HuH-7 (cell line): Measurements from ENCODE around the gene RPP25.

Source experiments
- DNase-seq: peaks from one replicate; pipeline ENCODE4 v3.0.0; 2011; ENCODE audit warnings: low spot score

RPP25 gene

DNA sequence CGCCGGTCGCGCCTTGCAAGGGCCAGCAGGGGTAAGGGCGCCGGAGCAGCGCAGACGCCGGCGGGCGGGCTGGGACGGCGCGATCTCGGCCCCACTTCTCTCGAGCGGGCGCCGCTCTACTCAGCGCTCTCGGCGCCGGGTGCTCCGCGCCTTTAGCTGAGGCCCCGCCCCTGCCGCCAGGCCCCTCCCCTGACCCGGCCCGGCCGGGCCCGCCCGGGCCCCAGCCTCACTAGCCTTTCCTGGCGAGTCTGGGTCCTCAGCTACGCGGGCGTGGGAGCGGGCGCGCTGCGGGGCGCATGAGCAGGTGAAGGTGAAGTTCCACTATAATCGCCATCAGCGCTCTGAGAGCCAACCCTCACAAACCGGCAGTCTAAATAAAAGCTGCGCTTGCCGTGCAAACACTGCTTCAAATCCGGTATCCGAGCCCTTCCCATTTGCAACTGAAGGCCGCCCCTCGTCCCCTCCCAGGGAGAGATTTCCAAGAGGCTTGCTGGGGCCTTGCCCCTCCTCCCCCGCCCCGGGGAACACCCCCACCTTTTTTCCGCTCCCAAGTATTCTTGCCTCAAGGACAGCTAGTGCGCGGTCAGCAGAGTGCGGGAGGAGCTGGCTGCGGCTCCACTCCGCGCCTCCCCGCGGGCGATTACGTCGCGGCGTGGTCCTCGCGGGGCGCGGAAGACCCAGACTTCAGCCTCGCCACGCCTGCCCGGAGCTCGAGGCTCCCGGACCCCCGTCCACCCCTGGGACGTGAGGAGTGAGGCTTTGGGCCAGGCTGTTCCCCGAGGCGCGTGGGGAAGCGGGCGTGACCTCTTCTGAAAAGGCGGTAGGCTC lies at the start of gene RPP25:
RPP25 (minus strand) TSS at position 125 of the 828 bp plus-strand sequence. CDS start 189 bp downstream, outside the sequence.
- peak; percentile 92 for DNase-seq

GRCh38 chr15:75002398-75002797 lies 45.8 kb upstream of the RPP25 start:
- no peak for DNase-seq

- no peak for DNase-seq
These were observed 44.7 kb upstream of the RPP25 start for GRCh38 chr15:75001310-75001709.

GRCh38 chr15:74997543-74997942 lies 41.0 kb upstream of the RPP25 start:
- DNase-seq = no peak

DNA sequence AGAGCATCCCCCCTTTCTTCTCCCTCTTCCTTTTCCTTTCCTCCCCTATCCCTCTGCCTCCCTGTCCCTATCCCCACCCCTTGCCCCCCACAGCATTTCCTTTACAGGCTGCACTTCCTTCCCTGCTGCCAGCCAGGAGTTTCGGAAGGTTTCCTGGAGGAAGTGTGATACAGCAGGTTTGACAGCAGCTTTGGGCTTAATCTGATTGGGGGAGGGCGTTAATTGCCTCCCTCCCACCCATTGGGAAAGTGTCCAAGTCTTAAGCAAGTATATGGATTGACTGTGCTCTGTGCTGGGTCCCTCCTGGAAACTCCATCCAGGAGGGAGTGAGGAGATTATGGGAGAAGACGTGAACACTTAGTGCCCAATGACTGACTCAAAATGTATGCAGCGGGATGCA lies 40.6 kb upstream of the RPP25 start:
- no peak for DNase-seq

GRCh38 chr15:74995779-74996765 lies 39.5 kb upstream of the RPP25 start:
- no peak for DNase-seq

GRCh38 chr15:74995182-74995778 lies 38.7 kb upstream of the RPP25 start, which contains the start of gene SCAMP5:
Gene SCAMP5 (plus strand): TSS chr15:74995563. CDS start chr15:75011840, 16,277 bp downstream.
- DNase-seq = peak; percentile 98

DNA sequence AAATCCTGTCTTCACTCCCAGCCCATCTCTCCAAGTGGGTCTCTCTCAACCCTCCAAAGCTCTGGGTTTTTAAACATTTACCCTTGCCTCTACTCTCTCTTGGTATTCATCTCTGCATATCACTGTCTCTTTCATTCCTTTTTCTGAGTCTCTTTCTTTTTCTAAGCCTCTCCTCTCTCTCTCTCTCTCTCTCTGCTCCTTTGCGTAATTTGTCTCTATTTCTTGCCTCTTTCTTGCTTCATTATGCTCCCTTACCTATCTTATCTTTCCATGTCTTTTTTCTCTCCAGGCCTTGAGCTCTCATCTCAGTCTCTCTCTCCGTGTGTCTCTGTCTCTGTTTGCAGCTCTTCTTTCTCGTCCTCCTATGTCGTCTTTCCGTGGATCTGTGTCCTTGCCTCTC lies 38.1 kb upstream of the RPP25 start:
- no peak for DNase-seq

DNA sequence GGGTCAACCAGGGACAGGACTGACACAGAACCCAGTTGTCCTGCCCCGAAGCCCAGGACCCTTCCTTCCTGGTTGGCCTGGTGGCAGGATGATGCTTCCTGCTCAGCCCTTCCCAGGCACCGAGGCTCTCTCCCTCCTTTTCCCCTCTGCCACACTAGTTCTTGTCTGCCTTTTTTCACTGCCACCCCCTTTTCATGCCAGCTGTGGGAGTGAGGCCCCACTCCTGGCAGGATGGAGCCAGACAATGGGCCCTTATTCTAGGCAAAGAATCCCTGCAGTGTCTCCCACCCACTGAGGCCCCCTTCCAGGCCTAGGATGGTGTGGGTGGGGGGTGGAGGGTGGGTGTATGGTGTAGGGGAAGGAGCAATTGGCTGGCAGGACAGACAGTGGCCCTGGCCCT lies 37.7 kb upstream of the RPP25 start:
- no peak for DNase-seq

- DNase-seq = no peak
These were observed 36.0 kb upstream of the RPP25 start for GRCh38 chr15:74992619-74993018.

DNA sequence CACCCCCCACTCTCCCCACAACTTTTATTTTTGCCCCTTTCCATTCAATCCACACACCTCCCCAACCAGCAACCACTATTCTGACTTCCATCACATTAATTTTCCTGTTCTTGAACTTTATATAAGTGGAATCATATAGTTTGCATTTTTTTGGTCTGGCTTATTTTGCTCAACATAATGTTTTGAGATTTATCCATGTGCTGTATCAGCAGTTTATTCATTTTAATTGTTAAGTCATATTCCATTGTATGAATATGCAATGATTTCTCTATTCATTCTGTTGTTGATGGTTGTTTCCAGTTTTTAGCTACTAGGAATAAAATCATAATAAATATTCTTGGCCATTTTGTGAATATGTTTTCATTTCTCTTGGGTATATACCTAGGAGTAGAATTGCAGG lies 33.0 kb upstream of the RPP25 start:
- DNase-seq = no peak

DNA sequence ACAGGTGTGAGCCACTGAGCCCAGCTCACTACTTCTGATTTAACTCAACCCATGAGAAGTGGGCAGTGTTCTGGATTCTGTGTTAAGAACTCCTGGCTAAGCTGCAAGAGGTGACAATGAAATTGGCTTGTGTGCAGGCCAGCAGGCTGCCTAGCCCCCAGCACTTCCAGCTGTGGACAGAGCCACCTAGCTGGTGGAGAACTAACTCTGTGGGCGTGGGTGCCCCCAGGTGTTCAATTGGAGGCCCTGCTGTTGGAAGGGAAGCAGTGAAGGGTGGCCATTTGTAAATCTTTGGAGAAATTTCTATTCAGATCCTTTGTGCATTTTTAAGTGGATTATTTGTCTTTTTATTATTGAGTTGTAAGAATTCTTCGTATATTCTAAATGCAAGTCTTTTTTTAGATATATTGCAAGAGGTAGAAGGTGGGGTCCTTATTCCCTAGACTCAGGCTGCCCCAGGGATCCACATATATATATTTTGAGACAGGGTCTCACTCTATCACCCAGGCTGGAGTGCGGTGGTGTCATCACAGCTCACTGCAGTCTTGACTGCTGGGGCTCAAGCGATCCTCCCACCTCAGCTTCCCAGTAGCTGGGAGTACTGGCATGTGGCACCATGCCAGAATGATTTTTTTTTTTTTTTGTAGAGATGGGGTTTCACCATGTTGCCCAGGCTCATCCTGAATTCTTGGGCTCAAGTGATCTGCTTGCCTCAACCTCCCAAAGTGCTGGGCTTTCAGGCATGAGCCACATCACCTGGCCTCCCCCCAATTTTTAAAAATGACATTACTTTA lies 31.6 kb upstream of the RPP25 start:
- peak; percentile 71 for DNase-seq

DNA sequence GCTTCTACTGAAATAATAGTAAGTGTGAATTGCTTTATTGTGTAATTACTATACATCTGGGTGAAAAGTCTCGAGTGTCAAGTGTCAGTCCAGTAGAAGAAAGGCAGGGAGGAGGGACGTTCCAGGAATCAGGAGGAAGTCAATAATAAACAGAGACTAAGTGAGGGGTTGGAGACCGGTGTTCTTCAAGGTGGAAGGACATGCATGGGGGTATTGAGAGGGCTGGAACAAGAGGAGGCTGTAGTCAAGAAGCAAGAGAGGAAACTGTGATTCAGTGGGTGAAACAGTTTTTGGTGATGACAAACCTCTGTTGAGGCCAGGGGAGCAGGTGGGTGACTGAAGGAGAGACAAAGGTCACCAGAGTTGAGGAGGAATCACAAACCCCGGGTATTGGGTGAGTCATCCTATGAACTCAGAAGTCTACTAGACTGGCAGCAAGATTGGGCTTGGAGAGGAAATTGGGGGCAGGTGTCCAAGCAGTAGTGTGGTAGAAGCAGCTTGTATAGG lies 27.2 kb upstream of the RPP25 start:
- DNase-seq = no peak

DNA sequence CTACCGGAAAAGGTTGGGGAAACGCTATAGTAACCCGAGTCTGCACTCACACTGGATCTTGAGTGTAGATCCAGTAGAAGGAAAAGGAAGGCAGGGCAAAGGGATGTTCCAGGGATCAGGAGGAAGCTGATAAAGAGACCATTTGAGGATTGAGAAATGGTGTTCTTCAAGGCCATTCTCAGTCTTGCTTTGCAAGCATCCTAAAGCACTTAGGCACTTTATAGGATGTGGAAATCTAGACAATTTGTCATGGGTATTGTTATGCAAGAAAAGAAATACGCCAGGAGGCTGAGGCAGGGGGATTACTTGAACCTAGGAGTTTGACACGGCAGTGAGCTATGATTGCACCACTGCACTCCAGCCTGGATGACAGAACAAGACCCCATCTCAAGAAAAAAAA lies 25.6 kb upstream of the RPP25 start:
- no peak for DNase-seq

DNA sequence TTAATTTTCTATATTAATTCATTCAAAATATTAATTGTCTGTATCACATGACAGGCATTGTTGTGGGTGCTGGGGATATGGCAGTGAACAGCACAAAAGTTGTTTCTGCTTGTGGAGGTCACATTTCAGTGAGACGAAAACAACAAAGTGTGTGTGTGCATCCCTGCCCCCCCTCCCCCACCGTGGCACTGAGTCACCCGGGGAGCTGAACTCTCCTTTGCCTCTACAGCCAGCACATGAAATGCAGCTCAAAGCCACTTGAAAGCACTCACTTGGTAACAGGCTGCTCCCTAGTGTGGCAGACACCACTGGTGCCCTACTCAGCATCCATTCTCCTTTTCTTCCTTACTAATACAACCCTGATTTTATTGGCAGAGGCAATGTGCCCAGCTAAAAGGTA lies 21.9 kb upstream of the RPP25 start:
- DNase-seq = no peak

DNA sequence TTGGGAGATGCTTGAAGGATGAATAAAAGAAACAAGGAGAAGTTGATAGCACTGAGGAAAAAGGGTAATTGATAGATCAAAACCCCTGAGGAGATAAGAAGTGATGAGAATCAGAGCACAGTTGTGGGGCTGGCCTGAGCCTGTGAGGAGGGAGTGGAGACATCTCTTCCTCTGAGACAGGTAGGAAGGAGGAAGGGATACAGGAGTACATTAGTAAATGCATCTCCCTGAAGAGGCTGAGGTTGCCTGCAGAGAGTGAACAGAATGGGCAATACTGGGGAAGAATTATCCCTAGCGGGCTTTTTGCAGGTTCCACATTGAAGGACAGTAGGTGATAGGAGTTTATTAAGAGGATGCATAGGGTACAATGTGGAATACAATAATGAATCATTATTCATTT lies 21.5 kb upstream of the RPP25 start:
- no peak for DNase-seq

DNA sequence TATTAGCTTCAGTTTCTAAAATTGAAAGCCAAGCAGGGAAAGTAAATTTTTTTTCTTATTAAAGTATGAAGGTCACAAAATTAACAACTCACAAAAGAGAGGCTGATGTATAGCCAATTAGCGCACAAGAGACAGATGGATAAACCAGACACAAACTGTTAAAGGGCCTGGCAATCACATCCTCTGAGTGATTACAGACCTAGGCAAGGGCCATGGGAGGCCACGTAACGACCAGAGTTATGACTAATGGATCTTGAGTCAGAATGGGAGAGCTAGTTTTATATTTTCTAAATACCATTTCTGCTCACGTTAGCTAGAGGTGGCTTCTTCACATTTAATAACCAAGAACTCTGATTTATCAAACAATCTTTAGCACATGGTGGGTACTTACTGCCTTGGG lies 21.0 kb upstream of the RPP25 start:
- DNase-seq = no peak

DNA sequence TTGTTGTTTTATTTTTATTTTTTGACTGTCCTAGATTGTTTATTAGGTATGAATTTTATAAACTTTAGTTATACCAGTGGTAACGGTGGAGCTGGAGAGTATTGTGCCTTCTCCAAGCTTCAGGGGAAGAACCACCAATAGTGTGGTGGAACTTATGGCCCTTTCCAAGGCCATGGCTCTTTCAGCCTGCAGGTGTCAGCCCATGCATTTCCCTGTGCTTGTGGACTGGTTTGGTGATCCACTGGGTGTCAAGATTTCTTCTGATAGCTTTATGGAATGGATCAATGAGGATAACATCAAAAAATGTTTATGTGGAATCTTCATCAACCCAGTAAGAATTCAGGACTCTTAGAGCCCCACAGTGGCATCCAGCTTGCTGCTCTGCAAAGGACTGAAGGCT lies 19.6 kb upstream of the RPP25 start:
- no peak for DNase-seq

GRCh38 chr15:74967670-74968069 lies 11.1 kb upstream of the RPP25 start:
- DNase-seq = no peak

DNA sequence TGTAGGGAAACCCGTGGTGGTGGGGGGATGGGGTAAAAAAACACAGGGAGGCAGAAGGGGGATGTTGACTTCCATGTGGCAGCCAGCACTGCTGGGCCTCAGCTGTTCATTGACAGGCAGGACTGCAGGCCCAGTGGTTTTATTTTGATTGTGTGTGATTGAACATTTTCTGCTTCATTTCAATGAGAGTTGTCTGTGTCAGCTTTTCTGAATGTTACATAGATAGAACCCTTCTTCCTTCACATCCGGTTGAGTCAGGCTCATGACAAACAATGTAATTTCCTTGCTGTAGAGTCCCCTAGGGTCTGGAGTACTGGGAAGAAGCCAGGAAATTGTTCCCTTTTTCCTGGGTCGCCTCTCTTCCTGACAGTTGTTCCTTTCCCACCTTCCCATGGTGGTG lies 8.2 kb upstream of the RPP25 start:
- no peak for DNase-seq

- DNase-seq = no peak
These were observed 6.6 kb upstream of the RPP25 start for GRCh38 chr15:74963213-74963612.
